22Rv1 (cell line): ENCODE data around the gene CLEC4D.

Experiments used
- CTCF ChIP-seq: fragments of 450-650 bp; IDR thresholded peaks from 2 replicates; pipeline ENCODE4 v1.5.1; 2017; ENCODE audit warnings: mild to moderate bottlenecking
- ZFX ChIP-seq: fragments of 450-650 bp; IDR thresholded peaks from 2 replicates; pipeline ENCODE4 v1.6.1; 2017; ENCODE audit warnings: antibody characterized with exemption, borderline replicate concordance

GRCh38 chr12:8559676-8560075, 46.4 kb downstream of the CLEC4D start:
- TF ChIP-seq CTCF (no peak), ZFX (no peak)
